DOHH2 (cell line): ENCODE results near the gene ACOT6.
"Not testable (repeated sequence)": the region's sequence is repeated elsewhere in the genome, so short reads cannot be mapped to it uniquely, and the experiment has no call there.

Experiments used
- H3F3A ChIP-seq: fragments of 200-600 bp; sonication (generic), shearing (Covaris generic); 2 replicates; pipeline ENCODE4 v1.6.0; 2016; ENCODE audit warnings: antibody characterized with exemption, mild to moderate bottlenecking; ENCODE audit not compliant: control insufficient read depth, insufficient read depth
- H3K27ac ChIP-seq: fragments of 200-600 bp; sonication (generic); 2 replicates; pipeline ENCODE4 v1.5.1; 2014; ENCODE audit warnings: low read depth, mild to moderate bottlenecking, low read length, moderate library complexity
- H3K27me3 ChIP-seq: fragments of 200-600 bp; sonication (generic); 2 replicates; pipeline ENCODE4 v1.6.1; 2014; ENCODE audit warnings: mild to moderate bottlenecking, low read length, mixed read lengths; ENCODE audit not compliant: control insufficient read depth
- H3K36me3 ChIP-seq: fragments of 200-600 bp; sonication (generic); 2 replicates; pipeline ENCODE4 v1.6.1; 2014; ENCODE audit warnings: mild to moderate bottlenecking, low read length, moderate library complexity, mixed read lengths; ENCODE audit not compliant: control insufficient read depth
- H3K4me1 ChIP-seq: fragments of 200-600 bp; sonication (generic); 2 replicates; pipeline ENCODE4 v1.6.1; 2014; ENCODE audit warnings: mild to moderate bottlenecking, low read length, mixed read lengths; ENCODE audit not compliant: control insufficient read depth
- H3K4me2 ChIP-seq: fragments of 200-600 bp; sonication (generic); 2 replicates; pipeline ENCODE4 v1.6.0; 2014; ENCODE audit warnings: mild to moderate bottlenecking, low read length, moderate library complexity
- H3K4me3 ChIP-seq: fragments of 200-600 bp; sonication (generic); 2 replicates; pipeline ENCODE4 v1.5.1; 2014; ENCODE audit warnings: mild to moderate bottlenecking, low read length, mixed read lengths
- H3K79me2 ChIP-seq: fragments of 200-600 bp; sonication (generic); 2 replicates; pipeline ENCODE4 v1.6.1; 2014; ENCODE audit warnings: mild to moderate bottlenecking, low read length, mixed read lengths; ENCODE audit not compliant: control insufficient read depth
- H3K9me2 ChIP-seq: fragments of 200-600 bp; sonication (generic); replicated peaks from 2 replicates; pipeline ENCODE4 v1.6.1; 2014; ENCODE audit warnings: mild to moderate bottlenecking, low read length, mixed read lengths; ENCODE audit not compliant: control insufficient read depth
- H3K9me3 ChIP-seq: fragments of 200-600 bp; sonication (generic); 2 replicates; pipeline ENCODE4 v1.6.1; 2014; ENCODE audit warnings: antibody characterized with exemption, low read length, mixed read lengths; ENCODE audit not compliant: control insufficient read depth, insufficient read depth
- H4K20me1 ChIP-seq: fragments of 200-600 bp; sonication (generic); 2 replicates; pipeline ENCODE4 v1.6.0; 2014; ENCODE audit warnings: low read depth, mild to moderate bottlenecking, antibody characterized with exemption, low read length, moderate library complexity; ENCODE audit not compliant: control insufficient read depth, insufficient read depth
- EZH2phosphoT487 ChIP-seq: fragments of 200-600 bp; sonication (generic); IDR thresholded peaks from 2 replicates; pipeline ENCODE4 v1.6.1; 2017; ENCODE audit warnings: borderline replicate concordance, mild to moderate bottlenecking, antibody characterized with exemption, low read length, moderate library complexity, mixed read lengths
- TF ChIP-seq, protein P1 (sequence below): fragments of 200-600 bp; sonication (generic); IDR thresholded peaks from one replicate; pipeline ENCODE4 v1.5.1; 2014; ENCODE audit warnings: antibody characterized with exemption, mild to moderate bottlenecking, low read depth, low read length; ENCODE audit not compliant: poor library complexity, severe bottlenecking

ACOT6 gene

DNA sequence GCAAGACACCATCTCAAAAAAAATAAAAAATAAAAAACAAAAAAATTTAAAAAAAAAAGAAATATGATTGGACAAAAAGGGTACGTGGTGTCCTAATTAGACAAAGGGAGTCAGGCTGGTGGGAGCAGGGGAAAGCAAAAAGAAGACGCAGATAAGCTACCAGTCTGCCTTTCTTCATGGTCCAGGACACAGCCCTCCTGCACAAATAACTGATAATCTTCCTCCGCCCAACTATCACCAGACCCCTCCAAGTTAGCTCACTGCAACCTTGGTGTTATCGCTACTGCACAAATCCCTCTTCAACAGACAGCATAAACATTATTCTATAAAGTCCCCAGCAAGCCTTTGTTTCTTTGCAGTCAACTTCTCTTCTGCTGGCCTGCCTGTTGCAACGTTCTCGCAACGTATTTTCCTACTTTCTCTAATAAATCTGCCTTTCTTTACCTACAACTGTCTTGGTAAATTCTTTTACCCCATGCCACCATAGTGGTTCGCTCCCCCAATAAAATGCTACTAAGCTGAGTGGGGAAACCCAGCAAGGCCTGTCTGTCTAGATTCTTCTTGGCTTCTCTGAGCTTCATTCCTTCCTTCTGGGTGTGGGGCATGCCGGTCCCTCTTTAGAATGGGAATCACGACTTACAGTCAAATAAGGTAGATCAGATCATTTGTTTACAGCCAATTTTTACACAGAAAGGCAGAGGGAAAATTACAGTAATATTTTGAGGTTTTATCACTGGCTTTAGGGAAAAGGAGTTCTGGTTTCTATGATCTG, 17.9 kb downstream of the ACOT6 start:
- TF ChIP-seq, protein P1, sequence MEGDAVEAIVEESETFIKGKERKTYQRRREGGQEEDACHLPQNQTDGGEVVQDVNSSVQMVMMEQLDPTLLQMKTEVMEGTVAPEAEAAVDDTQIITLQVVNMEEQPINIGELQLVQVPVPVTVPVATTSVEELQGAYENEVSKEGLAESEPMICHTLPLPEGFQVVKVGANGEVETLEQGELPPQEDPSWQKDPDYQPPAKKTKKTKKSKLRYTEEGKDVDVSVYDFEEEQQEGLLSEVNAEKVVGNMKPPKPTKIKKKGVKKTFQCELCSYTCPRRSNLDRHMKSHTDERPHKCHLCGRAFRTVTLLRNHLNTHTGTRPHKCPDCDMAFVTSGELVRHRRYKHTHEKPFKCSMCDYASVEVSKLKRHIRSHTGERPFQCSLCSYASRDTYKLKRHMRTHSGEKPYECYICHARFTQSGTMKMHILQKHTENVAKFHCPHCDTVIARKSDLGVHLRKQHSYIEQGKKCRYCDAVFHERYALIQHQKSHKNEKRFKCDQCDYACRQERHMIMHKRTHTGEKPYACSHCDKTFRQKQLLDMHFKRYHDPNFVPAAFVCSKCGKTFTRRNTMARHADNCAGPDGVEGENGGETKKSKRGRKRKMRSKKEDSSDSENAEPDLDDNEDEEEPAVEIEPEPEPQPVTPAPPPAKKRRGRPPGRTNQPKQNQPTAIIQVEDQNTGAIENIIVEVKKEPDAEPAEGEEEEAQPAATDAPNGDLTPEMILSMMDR, result no peak
- no peak for TF ChIP-seq EZH2phosphoT487
- Histone ChIP-seq H3K27ac (no peak overlapping the region), H3K79me2 (no peaks in the 10 kb centered on the region), H3K4me2 (no peak overlapping the region), H3F3A (no peaks in the 10 kb centered on the region), H3K27me3 (peaks cover 22% of the 10 kb centered on the region), H3K4me3 (no peak overlapping the region), H4K20me1 (no peaks in the 10 kb centered on the region), H3K4me1 (peaks cover 15% of the 10 kb centered on the region), H3K9me3 (no peaks in the 10 kb centered on the region), H3K9me2 (no peaks in the 10 kb centered on the region), H3K36me3 (no peaks in the 10 kb centered on the region)

DNA sequence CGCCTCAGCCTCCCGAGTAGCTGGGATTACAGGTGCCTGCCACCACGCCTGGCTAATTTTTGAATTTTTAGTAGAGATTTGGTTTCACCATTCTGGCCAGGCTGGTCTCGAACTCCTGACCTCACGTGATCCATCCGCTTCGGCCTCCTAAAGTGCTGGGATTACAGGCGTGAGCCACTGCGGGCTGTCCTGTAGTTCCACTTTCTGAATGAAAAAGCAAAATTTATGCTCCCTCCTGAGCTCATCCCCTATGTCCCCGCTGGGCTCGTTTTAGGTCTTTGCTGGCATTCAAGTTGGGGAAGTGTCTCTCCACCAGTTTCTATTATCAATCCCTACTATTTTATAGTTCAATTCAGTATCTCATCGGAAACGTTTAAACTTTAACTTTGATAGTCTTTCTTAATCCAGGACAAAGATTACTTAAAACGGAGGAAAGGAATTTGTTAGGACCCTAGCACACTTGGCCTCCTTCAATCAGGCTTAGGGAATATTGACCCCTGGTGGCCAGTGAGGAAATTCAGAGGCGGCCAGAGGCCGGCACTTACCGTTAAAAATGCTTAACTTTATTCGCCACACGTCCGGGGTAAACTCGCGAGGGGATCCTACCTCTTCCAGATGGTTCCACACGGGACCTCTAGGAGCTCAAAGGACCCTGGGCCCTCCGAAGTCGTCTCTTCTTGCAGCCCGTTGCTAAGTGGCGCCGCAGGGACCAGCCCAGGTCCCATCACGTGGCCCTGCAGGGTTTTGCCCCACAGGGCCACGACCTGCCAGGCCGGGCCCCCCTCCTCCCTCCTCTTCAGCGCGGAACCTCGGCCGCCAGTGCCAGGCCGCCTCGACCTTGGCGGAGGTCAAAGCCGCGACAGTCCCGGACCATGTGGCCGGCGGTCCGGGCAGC, 21.0 kb downstream of the ACOT6 start:
- Histone ChIP-seq H3K9me3 (no peaks in the 10 kb centered on the region), H3K79me2 (no peaks in the 10 kb centered on the region), H3K4me1 (peaks cover 15% of the 10 kb centered on the region), H3K36me3 (no peaks in the 10 kb centered on the region), H3K27ac (no peak overlapping the region), H3K9me2 (no peaks in the 10 kb centered on the region), H3K4me2 (peak overlapping the region; percentile 66), H3K4me3 (peak overlapping the region; percentile 61), H3F3A (no peaks in the 10 kb centered on the region), H3K27me3 (peaks cover 32% of the 10 kb centered on the region), H4K20me1 (no peaks in the 10 kb centered on the region)
- TF ChIP-seq EZH2phosphoT487, result no peak
- TF ChIP-seq, protein P1, result peak; percentile 76

DNA sequence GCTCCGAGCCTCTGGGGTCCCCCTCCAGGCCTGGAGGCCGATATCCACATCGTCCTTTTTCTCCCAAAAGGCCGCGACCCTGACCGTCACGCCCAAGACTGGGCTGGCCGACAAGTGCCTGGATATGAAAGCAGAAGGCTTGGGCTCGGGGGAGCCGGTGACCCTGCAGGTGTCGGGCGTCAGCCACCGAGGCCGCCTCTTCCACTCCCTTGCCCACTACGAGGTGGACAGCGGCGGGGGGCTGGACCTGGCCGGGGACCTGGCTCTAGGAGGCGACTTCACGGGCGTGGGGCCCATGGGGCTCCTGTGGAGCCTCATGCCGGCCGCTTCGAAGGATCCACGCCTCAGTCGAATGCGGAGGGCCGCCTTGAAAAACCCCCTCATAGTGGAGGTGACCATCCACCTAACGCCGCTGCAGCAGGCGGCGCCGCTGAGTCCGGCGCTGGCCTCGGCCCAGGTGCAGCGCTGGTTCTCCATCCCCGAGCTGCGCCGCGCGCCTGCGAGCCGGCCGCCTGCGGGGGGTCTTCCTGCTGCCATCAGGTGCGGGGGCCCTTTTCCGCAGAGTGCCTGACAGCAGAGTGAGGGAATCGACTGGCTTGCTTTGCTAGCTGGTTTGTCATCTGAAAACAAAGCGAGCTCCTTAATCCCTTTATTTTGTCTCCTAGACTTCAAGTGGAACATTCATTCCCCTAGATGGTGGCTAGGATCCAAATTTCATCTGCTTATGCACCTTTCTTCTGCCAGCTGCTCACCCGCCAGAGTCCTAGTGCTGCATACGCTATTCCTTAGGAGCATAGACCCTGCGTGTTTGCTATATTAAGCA, 21.9 kb downstream of the ACOT6 start:
- Histone ChIP-seq H3K27me3 (peaks cover 32% of the 10 kb centered on the region), H3K79me2 (no peaks in the 10 kb centered on the region), H4K20me1 (no peaks in the 10 kb centered on the region), H3K4me3 (peak overlapping the region; percentile 61), H3K36me3 (no peaks in the 10 kb centered on the region), H3K9me3 (no peaks in the 10 kb centered on the region), H3F3A (no peaks in the 10 kb centered on the region), H3K4me1 (peaks cover 15% of the 10 kb centered on the region), H3K27ac (no peak overlapping the region), H3K4me2 (peak overlapping the region; percentile 66), H3K9me2 (no peaks in the 10 kb centered on the region)
- TF ChIP-seq EZH2phosphoT487, result no peak
- TF ChIP-seq, protein P1, result no peak

DNA sequence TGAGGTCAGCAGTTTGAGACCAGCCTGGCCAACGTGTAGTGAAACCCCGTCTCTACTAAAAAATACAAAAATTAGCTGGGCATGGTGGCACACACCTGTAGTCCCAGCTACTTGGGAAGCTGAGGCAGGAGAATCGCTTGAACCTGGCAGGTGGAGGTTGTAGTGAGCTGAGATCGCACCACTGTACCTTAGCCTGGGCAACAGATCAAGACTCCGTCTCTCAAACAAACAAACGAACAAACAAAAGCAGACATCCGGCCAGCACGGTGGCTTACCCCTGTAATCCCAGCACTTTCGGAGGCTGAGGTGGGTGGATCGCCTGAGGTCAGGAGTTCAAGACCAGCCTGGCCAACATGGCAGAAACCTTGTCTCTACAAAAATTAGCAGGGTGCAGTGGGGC, 24.0 kb downstream of the ACOT6 start:
- H3K4me3 ChIP-seq, result not testable (repeated sequence)

More for the DNA sequence above, 24.0 kb downstream of the ACOT6 start:
- H3K27me3 ChIP-seq, result peaks cover 32% of the 10 kb centered on the region
- not testable (repeated sequence) for H3K4me2 ChIP-seq, H3K27ac ChIP-seq, H3K36me3 ChIP-seq, H3K9me2 ChIP-seq, H3K79me2 ChIP-seq, H3K9me3 ChIP-seq, H4K20me1 ChIP-seq, H3F3A ChIP-seq
- H3K4me1 ChIP-seq, result peaks cover 15% of the 10 kb centered on the region
